Activated T-cell treated with anti-CD3 and anti-CD28 coated beads, Interleukin-2, amount 50 U/mL, for 24 hours (primary cell): ENCODE data around the gene PIGM.
"Not testable (repeated sequence)": the region's sequence is repeated elsewhere in the genome, so short reads cannot be mapped to it uniquely, and the experiment has no call there.

Source experiments
- DNase-seq: peaks from one replicate; pipeline ENCODE4 v3.0.0-alpha.2; 2020
- H3K27ac Mint-ChIP-seq: 2 replicates; pipeline ENCODE4 v1.8.0; 2020; ENCODE audit warnings: mild to moderate bottlenecking, mixed read lengths
- H3K27me3 Mint-ChIP-seq: 2 replicates; pipeline ENCODE4 v1.8.0; 2020; ENCODE audit warnings: mixed read lengths
- H3K36me3 Mint-ChIP-seq: 2 replicates; pipeline ENCODE4 v1.8.0; 2020; ENCODE audit warnings: low read depth, mixed read lengths
- H3K4me1 Mint-ChIP-seq: 2 replicates; pipeline ENCODE4 v1.8.0; 2020; ENCODE audit warnings: low read depth, mixed read lengths
- H3K4me3 Mint-ChIP-seq: 2 replicates; pipeline ENCODE4 v1.8.0; 2020; ENCODE audit warnings: mild to moderate bottlenecking, moderate library complexity, mixed read lengths
- H3K9me3 Mint-ChIP-seq: 2 replicates; pipeline ENCODE4 v1.8.0; 2020; ENCODE audit warnings: mixed read lengths

The PIGM gene

GRCh38 chr1:160066829-160067745, 35.3 kb upstream of the PIGM start:
- Mint-ChIP-seq H3K4me3 (no peak overlapping the region), H3K27me3 (peaks cover 32% of the 10 kb centered on the region), H3K27ac (no peak overlapping the region), H3K4me1 (peaks cover 14% of the 10 kb centered on the region), H3K9me3 (no peaks in the 10 kb centered on the region), H3K36me3 (no peaks in the 10 kb centered on the region)
- no peak for DNase-seq

GRCh38 chr1:160064746-160065145, 33.0 kb upstream of the PIGM start:
- H3K27me3 Mint-ChIP-seq = peaks cover 14% of the 10 kb centered on the region
- peaks cover 2% of the 10 kb centered on the region for H3K4me1 Mint-ChIP-seq
- DNase-seq = no peak
- H3K36me3 Mint-ChIP-seq = no peaks in the 10 kb centered on the region
- no peak overlapping the region for H3K27ac Mint-ChIP-seq
- no peaks in the 10 kb centered on the region for H3K9me3 Mint-ChIP-seq
- H3K4me3 Mint-ChIP-seq = no peak overlapping the region

- Mint-ChIP-seq H3K9me3 (no peaks in the 10 kb centered on the region), H3K27me3 (peaks cover 11% of the 10 kb centered on the region), H3K4me3 (no peak overlapping the region), H3K36me3 (no peaks in the 10 kb centered on the region), H3K27ac (no peak overlapping the region), H3K4me1 (no peaks in the 10 kb centered on the region)
- DNase-seq = no peak
Measured at GRCh38 chr1:160064164-160064563, 32.4 kb upstream of the PIGM start.

- Mint-ChIP-seq H3K9me3 (no peaks in the 10 kb centered on the region), H3K4me1 (no peaks in the 10 kb centered on the region), H3K4me3 (no peak overlapping the region), H3K27me3 (peaks cover 2% of the 10 kb centered on the region), H3K36me3 (no peaks in the 10 kb centered on the region), H3K27ac (no peak overlapping the region)
- DNase-seq = no peak
Measured at GRCh38 chr1:160063176-160063575, 31.4 kb upstream of the PIGM start.

DNA sequence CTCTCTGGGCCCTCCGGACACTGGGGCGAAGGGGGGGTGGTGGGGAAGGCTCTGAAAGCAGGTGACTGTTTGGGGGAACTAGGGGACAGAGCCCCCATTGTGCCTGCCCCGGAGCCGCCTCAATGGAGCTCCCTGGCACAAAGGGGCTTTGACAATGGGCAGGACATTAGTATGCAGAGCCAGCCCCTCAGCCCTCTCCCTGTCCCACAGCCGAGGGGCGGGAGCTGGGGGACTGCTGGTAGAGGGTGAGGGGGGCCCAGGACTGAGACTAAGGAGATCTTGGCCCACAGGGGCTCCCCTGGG, 30.4 kb upstream of the PIGM start:
- Mint-ChIP-seq H3K36me3 (no peaks in the 10 kb centered on the region), H3K27me3 (peaks cover 2% of the 10 kb centered on the region), H3K27ac (no peak overlapping the region), H3K4me3 (no peak overlapping the region), H3K9me3 (no peaks in the 10 kb centered on the region), H3K4me1 (no peaks in the 10 kb centered on the region)
- no peak for DNase-seq

- no peak overlapping the region for H3K27ac Mint-ChIP-seq
- peaks cover 5% of the 10 kb centered on the region for H3K27me3 Mint-ChIP-seq
- no peak overlapping the region for H3K4me3 Mint-ChIP-seq
- no peaks in the 10 kb centered on the region for H3K4me1 Mint-ChIP-seq
- no peaks in the 10 kb centered on the region for H3K9me3 Mint-ChIP-seq
- H3K36me3 Mint-ChIP-seq = no peaks in the 10 kb centered on the region
- no peak for DNase-seq
Measured at GRCh38 chr1:160061369-160062229, 29.8 kb upstream of the PIGM start.

DNA sequence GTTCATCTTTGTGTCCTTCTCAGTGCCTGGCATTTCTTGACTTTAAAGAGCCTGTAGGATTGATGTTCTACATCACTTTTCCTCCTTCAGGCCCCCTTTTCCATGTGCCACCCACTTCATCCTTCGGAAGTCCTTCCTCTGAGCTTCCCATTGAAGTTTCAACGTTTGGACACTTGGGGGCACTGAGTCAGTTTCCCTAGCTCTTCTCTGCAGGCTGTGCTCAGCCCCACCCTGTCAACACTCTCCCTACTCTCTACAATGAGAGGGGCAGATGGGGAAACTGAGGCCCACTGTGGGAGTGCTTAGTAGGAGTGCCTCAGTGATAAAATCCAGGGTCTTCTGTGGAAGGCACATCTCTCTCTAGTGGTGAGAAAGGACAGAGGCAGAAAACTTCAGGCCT, 26.3 kb upstream of the PIGM start:
- Mint-ChIP-seq H3K27me3 (peaks cover 24% of the 10 kb centered on the region), H3K4me3 (no peak overlapping the region), H3K27ac (no peak overlapping the region), H3K9me3 (no peaks in the 10 kb centered on the region), H3K36me3 (no peaks in the 10 kb centered on the region), H3K4me1 (no peaks in the 10 kb centered on the region)
- DNase-seq = no peak

GRCh38 chr1:160056648-160057169, 24.9 kb upstream of the PIGM start:
- Mint-ChIP-seq H3K27me3 (peaks cover 25% of the 10 kb centered on the region), H3K9me3 (no peaks in the 10 kb centered on the region), H3K27ac (no peak overlapping the region), H3K36me3 (no peaks in the 10 kb centered on the region), H3K4me1 (no peaks in the 10 kb centered on the region), H3K4me3 (no peak overlapping the region)
- DNase-seq = no peak

- Mint-ChIP-seq H3K4me3 (no peak overlapping the region), H3K36me3 (no peaks in the 10 kb centered on the region), H3K27me3 (peaks cover 25% of the 10 kb centered on the region), H3K27ac (no peak overlapping the region), H3K9me3 (no peaks in the 10 kb centered on the region), H3K4me1 (no peaks in the 10 kb centered on the region)
- DNase-seq = no peak
Measured at GRCh38 chr1:160053548-160054365, 22.0 kb upstream of the PIGM start.

DNA sequence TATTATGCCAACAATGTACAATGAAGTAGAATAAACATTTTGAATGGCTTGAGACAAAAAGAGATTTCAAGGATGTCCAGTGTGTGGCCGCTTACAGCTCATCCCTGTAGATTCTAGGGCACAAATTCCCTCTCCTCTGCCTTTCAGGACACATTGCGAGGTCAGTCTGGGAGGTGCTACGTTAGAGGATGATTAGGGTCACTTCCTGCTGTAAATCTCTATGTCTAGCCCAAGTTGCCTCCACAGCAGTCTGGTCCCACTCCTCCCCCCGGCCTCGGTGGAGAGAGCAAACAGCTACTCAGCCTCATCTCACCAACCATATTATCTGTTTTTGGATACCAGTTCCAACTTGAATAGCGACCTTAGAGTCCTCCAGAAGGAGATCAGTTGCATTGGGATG, 21.1 kb upstream of the PIGM start:
- H3K27me3 Mint-ChIP-seq = peaks cover 25% of the 10 kb centered on the region
- no peak for DNase-seq
- no peak overlapping the region for H3K27ac Mint-ChIP-seq
- no peak overlapping the region for H3K4me3 Mint-ChIP-seq
- no peaks in the 10 kb centered on the region for H3K9me3 Mint-ChIP-seq
- no peaks in the 10 kb centered on the region for H3K4me1 Mint-ChIP-seq
- H3K36me3 Mint-ChIP-seq = no peaks in the 10 kb centered on the region

GRCh38 chr1:160050619-160051018, 18.8 kb upstream of the PIGM start:
- no peak overlapping the region for H3K27ac Mint-ChIP-seq
- no peaks in the 10 kb centered on the region for H3K9me3 Mint-ChIP-seq
- peaks cover 22% of the 10 kb centered on the region for H3K27me3 Mint-ChIP-seq
- H3K4me3 Mint-ChIP-seq = no peak overlapping the region
- H3K36me3 Mint-ChIP-seq = no peaks in the 10 kb centered on the region
- DNase-seq = no peak
- peaks cover 10% of the 10 kb centered on the region for H3K4me1 Mint-ChIP-seq

- peaks cover 23% of the 10 kb centered on the region for H3K27me3 Mint-ChIP-seq
- not testable (repeated sequence) for H3K36me3 Mint-ChIP-seq, H3K27ac Mint-ChIP-seq, H3K4me3 Mint-ChIP-seq, H3K4me1 Mint-ChIP-seq, H3K9me3 Mint-ChIP-seq, DNase-seq
Measured at GRCh38 chr1:160050182-160050581, 18.4 kb upstream of the PIGM start.

DNA sequence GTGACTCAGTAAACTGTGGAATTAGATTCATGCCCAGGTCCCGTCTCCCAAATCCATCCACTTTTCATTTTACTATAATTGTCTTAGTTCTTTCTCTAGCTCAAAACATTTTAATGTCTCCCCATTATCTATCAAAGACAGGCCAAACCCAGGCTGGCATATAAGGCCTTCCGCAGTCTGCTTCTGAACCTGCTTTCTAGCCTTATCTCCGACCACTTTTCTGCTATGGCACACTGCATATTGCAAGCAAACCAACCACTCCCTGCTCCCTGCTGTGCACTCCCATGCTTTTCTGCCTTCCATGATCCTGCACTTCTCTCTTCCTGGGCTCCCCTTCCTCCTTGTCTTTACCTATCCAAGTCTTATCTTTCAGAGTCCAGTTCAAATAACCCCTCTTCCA, 17.3 kb upstream of the PIGM start:
- no peaks in the 10 kb centered on the region for H3K36me3 Mint-ChIP-seq
- no peaks in the 10 kb centered on the region for H3K9me3 Mint-ChIP-seq
- peaks cover 10% of the 10 kb centered on the region for H3K4me1 Mint-ChIP-seq
- no peak overlapping the region for H3K4me3 Mint-ChIP-seq
- H3K27me3 Mint-ChIP-seq = peaks cover 22% of the 10 kb centered on the region
- H3K27ac Mint-ChIP-seq = no peak overlapping the region
- no peak for DNase-seq

DNA sequence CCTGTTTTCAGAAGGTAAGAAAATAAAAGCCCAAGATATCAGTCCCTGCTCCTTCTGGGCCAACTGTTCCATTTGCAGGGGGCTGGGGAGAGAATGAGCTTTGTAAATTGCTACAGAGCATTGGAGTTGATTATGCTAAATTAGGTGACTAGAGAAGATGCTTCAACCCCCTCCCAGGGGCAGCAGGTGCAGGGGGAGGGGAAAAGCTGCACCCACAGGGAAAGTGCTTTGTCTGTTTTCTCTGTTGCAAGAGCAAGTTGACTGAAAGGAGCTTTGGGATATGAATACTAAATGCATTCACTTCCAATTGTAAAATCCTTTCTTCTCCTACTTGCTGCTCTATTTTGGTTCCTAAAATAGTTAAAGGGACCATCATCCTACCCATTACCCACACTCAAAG, 16.5 kb upstream of the PIGM start:
- Mint-ChIP-seq H3K27ac (no peak overlapping the region), H3K27me3 (peaks cover 15% of the 10 kb centered on the region), H3K36me3 (no peaks in the 10 kb centered on the region), H3K9me3 (no peaks in the 10 kb centered on the region), H3K4me1 (peaks cover 10% of the 10 kb centered on the region), H3K4me3 (no peak overlapping the region)
- no peak for DNase-seq
